ENCODE measurements around the gene USP12. TPM values are rescaled to one million over a fixed set of nuclear protein-coding genes. Genes with fewer than 3 reads are reported as not detected.

The USP12 gene
- total RNA-seq, 1 donor from 2014 or later, result 32.6 TPM

- H3K36me3 Mint-ChIP-seq (ENCODE audit: unreplicated experiment), result no peaks in the 10 kb centered on the region
- H3K27ac Mint-ChIP-seq (ENCODE audit: unreplicated experiment), result no peak overlapping the region
- no peak for TF ChIP-seq CTCF (IDR thresholded peaks at IDR 0.05)
- H3K27me3 Mint-ChIP-seq (ENCODE audit: unreplicated experiment), result no peaks in the 10 kb centered on the region
- H3K4me3 Mint-ChIP-seq (ENCODE audit: unreplicated experiment), result no peak overlapping the region
- H3K4me1 Mint-ChIP-seq (ENCODE audit: unreplicated experiment), result peaks cover 19% of the 10 kb centered on the region
- no peaks in the 10 kb centered on the region for H3K9me3 Mint-ChIP-seq (ENCODE audit: unreplicated experiment)
- peak; percentile 38 for DNase-seq (ENCODE audit: extremely low spot score, unreplicated experiment)
Measured at GRCh38 chr13:27018344-27018861, 153.2 kb downstream of the USP12 start.

GRCh38 chr13:27016875-27017274 lies 154.7 kb downstream of the USP12 start:
- no peak overlapping the region for H3K4me3 Mint-ChIP-seq (ENCODE audit: unreplicated experiment)
- H3K27me3 Mint-ChIP-seq (ENCODE audit: unreplicated experiment), result no peaks in the 10 kb centered on the region
- peak; percentile 15 for DNase-seq (ENCODE audit: extremely low spot score, unreplicated experiment)
- H3K9me3 Mint-ChIP-seq (ENCODE audit: unreplicated experiment), result no peaks in the 10 kb centered on the region
- no peak for TF ChIP-seq CTCF (IDR thresholded peaks at IDR 0.05)
- H3K4me1 Mint-ChIP-seq (ENCODE audit: unreplicated experiment), result peaks cover 7% of the 10 kb centered on the region
- no peaks in the 10 kb centered on the region for H3K36me3 Mint-ChIP-seq (ENCODE audit: unreplicated experiment)
- H3K27ac Mint-ChIP-seq (ENCODE audit: unreplicated experiment), result no peak overlapping the region

Other genes with a start within 250 kb of the USP12 start
- gene RPL21, start 79.7 kb upstream of the USP12 start, total RNA-seq, result 756 and 802 TPM in 2 replicates
- 4.6 and 5.3 TPM in 2 replicates for gene RASL11A, start 99.0 kb upstream of the USP12 start, total RNA-seq